NCI-H510A (cell line): ENCODE measurements around the gene COL4A2.

Source experiments
- DNase-seq: peaks from one replicate; lab custom pipeline; 2025; lab: John Stamatoyannopoulos, UW

COL4A2 gene

DNA sequence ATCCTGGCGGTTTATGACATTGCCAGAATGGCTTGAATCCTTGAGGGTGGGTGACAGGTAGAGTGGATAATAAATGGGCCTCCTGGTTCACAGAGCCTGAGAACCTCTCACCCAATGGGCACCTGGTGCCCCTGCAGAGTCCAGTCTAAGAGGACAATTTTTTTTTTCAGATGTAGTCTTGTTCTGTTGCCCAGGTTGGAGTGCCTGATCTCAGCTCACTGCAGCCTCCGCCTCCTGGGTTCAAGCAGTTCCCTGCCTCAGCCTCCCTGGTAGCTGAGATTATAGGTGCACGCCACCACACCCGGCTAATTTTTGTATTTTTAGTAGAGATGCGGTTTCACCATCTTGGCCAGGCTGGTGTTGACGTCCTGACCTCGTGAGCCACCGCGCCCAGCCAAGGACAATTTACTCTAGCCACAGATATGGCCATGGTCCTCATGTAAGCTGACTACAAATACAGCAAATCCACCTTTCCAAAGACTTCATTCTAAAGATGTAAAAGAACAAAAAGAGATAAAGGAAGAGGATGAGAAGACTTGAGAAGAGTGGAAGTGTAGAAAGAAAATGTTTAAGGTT is 33.0 kb downstream of the COL4A2 start:
- no peak for DNase-seq

DNA sequence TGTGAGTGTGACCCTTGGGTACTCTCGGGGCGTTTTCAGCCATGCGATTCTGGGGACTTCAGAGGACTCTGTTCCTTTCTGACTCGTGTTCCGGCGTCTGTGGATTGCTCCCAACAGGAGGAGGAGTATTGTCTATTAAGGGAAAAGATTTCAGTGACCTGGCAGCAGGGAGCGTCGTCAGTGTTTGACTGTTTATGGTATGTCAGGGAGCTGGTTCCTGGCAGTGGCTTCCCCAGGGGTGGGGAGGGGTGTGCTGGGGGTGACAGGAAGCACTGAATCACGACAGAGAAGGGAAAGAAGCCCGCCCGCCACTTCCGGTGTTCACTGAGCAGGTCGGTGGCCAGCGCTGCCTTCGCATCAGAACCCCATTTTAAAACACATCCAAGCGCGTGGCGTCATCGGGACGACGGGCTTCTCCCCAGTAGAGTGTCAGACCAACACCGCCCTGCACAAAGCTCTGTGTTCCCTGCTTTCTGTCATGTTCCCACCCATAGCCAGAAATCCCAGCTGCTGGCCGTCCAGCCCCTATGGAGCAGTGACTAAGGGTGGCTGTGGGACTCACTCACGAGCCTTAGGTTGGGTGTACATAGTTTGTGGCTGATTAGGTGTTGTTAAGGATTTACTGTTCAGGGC is 33.8 kb downstream of the COL4A2 start:
- DNase-seq: no peak

- no peak for DNase-seq
Measured at GRCh38 chr13:110341445-110342244, 34.6 kb downstream of the COL4A2 start.

DNA sequence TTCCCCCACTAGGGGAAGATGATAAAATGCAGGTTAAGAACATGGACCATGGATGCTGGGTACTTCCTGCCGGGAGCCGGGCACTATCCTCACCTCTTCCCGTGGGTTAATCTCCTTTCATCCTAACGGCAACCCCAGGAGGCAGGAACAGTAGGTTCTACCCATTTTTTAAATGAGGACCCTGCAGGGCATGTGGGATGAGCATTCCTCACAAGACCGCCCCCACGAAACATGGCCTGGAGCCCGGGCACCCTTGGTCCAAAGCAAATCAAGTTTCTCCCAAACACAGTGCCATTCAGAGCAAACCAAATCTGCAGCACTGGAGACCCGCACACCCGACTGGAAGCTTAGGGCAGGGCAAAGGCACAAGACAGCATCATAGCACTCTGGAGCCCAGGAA is 35.4 kb downstream of the COL4A2 start:
- no peak for DNase-seq

GRCh38 chr13:110343241-110343865 is 36.3 kb downstream of the COL4A2 start:
- DNase-seq: no peak

DNA sequence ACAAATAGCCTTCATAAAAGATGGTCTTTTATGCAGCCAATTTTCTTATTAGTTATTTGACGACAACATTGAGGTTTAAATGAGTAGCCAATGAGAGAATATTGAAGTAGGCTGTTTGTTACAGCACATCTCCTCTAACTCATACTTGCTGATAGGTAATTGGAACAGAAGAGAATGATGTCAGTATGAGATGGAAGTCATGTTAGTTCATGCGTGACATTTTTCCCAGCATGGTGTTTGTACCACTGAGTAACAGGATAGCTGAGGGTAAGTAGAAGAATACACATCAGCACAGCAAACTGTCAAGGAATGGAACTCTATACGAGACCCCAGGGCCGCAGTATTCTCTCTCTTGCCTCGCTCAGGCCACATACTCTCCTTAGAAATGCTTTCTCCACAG is 37.2 kb downstream of the COL4A2 start:
- no peak for DNase-seq

DNA sequence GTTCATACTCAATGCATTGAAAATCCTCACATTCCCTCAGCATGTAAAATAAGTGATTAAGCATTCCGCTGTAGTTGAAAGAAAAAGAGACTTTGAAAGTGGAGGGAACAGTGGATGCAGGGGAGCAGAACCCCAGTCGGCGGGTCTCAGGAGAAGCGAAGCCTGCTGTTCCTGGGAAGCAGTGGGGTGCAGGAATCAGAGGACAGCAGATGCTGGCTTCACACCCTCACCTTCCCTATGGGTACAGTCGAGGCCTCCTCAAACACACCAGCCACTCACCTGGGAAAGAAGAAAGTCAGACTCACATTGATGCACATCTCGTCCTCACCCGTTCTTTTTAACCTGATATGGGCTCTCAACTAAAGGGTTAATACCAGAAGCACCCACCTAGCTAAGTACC is 38.2 kb downstream of the COL4A2 start:
- no peak for DNase-seq

- no peak for DNase-seq
Measured at GRCh38 chr13:110345701-110346100, 38.6 kb downstream of the COL4A2 start.

- peak; percentile 77 for DNase-seq
Measured at GRCh38 chr13:110346661-110347067, 39.6 kb downstream of the COL4A2 start.

- DNase-seq: no peak
Measured at GRCh38 chr13:110347088-110347487, 40.0 kb downstream of the COL4A2 start.

GRCh38 chr13:110347535-110348308 is 40.6 kb downstream of the COL4A2 start:
- no peak for DNase-seq

- DNase-seq: no peak
Measured at GRCh38 chr13:110348309-110349105, 41.4 kb downstream of the COL4A2 start.

DNA sequence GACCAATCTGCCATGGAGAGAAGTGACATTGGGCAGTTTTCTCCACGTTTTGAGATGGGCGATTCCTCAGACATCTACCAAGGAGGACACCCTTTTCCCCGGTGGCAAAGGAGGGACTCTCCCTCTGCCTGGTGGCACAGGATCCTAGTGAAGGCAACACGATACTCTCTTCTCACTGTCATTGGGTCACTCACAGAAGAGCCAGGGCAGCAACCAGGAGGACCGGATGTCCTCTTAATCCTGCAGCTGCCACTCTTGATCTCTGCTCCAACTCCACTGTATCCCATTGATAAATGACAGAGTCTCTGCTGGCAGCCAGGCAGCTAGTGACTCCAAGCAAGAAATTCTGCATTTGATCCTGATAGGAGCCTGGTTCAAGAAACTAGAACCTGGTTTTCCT is 42.2 kb downstream of the COL4A2 start:
- DNase-seq: peak; percentile 74

DNA sequence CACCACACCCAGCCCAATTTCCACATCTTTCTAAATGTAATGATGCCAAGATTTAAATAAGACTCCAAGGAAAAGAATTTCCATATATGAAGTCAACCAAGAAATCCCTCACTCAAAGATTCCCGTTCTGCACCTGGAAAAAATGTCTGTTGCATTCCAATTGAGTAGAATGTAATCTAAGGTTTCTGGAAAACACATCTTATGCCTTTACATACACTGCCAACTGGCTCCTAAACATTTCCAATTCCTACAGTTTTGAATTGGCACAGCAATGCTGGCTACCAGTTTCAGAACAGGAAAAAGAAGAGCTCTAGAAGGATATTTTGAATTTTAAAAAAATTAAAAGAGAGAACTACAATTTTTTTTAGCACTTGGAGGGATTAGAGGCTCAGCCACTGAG is 43.0 kb downstream of the COL4A2 start:
- DNase-seq: no peak

- no peak for DNase-seq
Measured at GRCh38 chr13:110350509-110350908, 43.4 kb downstream of the COL4A2 start.

- no peak for DNase-seq
Measured at GRCh38 chr13:110351636-110352420, 44.7 kb downstream of the COL4A2 start.

DNA sequence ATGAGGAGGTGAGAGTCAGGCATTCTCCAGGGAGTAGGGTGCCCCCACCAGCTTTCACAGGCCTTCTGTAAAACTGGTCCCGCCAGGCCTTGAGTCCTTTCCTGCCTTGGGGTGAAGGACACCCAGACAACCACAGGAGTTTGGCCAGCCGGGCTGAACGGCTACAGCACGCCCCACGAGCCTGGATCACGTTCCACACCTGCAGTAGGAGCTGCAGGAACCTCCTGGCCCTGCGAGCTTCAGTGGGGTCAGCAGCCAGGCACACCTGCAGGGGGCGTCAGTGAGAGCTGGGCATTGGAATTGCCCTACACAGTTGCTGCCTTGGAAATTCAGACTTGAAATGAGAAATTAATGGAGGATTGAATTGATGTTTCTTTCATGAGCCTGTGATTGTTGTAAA is 45.7 kb downstream of the COL4A2 start:
- no peak for DNase-seq

- no peak for DNase-seq
Measured at GRCh38 chr13:110353339-110353977, 46.4 kb downstream of the COL4A2 start.

- no peak for DNase-seq
Measured at GRCh38 chr13:110354123-110354627, 47.1 kb downstream of the COL4A2 start.
